Measurements from ENCODE around the gene CYP3A5.

CYP3A5 gene

DNA sequence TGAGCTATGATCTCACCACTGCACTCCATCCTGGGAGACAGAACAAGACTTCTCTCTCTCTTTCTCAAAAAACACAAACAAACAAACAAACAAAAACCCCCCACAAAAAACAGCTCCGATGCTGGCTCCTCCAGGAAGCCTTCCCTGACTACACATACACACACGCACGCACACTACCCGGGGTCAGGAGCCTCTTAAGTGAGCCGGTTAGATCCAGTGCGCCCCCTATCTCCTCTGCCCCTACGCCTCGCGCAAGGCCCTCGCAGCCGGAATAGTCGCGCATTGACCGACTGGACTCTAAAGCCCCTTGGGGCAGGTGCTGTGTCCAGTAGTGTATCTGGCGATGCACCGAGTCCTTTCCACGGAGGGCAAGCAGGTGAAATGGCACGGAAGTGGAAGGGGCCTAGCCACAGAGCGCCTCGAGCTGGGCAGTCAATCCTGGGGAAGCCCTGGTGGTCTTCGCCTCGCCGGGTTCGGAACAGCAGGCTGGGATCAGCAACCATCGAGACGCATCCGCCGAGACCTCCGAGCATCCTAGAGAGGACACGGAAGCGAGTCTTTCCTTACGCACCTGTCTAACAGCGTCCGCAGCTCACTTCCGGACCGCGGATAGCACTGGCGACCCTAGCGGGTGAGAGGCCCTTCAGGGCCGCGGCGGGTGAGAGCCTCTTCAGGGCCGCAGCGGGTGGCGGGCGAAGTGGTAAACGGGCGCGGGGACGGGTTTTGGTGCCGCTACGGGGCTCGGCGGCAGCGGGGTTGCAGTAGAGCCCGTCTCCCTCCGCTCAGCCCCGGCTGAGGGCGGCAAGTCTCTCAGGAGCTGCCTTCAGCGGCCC is 63.2 kb downstream of the CYP3A5 start, which contains the start of gene ZSCAN25:
ZSCAN25 (plus strand) TSS at position 588 of the 833 bp plus-strand sequence. CDS start 2,661 bp downstream, outside the sequence.
- peak; percentile 94 for DNase-seq (ENCODE audit: low read depth in 1 of 2, low spot score in 1 of 2)
- Histone ChIP-seq H3K4me3 (replicated peaks; ENCODE audit: insufficient read depth, low read length) (peak within 1 kb of the TSS; percentile 95), H3K27ac (replicated peaks) (peak within 1 kb of the TSS; percentile 87), H3K27me3 (ENCODE audit: insufficient read depth, poor library complexity, severe bottlenecking) (no peaks in the 10 kb centered on the region)
- TF ChIP-seq, protein P1, sequence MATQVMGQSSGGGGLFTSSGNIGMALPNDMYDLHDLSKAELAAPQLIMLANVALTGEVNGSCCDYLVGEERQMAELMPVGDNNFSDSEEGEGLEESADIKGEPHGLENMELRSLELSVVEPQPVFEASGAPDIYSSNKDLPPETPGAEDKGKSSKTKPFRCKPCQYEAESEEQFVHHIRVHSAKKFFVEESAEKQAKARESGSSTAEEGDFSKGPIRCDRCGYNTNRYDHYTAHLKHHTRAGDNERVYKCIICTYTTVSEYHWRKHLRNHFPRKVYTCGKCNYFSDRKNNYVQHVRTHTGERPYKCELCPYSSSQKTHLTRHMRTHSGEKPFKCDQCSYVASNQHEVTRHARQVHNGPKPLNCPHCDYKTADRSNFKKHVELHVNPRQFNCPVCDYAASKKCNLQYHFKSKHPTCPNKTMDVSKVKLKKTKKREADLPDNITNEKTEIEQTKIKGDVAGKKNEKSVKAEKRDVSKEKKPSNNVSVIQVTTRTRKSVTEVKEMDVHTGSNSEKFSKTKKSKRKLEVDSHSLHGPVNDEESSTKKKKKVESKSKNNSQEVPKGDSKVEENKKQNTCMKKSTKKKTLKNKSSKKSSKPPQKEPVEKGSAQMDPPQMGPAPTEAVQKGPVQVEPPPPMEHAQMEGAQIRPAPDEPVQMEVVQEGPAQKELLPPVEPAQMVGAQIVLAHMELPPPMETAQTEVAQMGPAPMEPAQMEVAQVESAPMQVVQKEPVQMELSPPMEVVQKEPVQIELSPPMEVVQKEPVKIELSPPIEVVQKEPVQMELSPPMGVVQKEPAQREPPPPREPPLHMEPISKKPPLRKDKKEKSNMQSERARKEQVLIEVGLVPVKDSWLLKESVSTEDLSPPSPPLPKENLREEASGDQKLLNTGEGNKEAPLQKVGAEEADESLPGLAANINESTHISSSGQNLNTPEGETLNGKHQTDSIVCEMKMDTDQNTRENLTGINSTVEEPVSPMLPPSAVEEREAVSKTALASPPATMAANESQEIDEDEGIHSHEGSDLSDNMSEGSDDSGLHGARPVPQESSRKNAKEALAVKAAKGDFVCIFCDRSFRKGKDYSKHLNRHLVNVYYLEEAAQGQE (IDR thresholded peaks at IDR 0.05; ENCODE audit: insufficient replicate concordance, low read depth) = peak; percentile 68
- TF ChIP-seq GABPA (IDR thresholded peaks at IDR 0.05; ENCODE audit: low read depth) (peak; percentile 99), POLR2AphosphoS5 (IDR thresholded peaks at IDR 0.05; ENCODE audit: low read depth) (peak; percentile 82), SPI1 (IDR thresholded peaks at IDR 0.05; ENCODE audit: borderline replicate concordance, low read depth) (peak; percentile 21; the same call in 1 of the 2 replicates)
- TF ChIP-seq, protein P2, sequence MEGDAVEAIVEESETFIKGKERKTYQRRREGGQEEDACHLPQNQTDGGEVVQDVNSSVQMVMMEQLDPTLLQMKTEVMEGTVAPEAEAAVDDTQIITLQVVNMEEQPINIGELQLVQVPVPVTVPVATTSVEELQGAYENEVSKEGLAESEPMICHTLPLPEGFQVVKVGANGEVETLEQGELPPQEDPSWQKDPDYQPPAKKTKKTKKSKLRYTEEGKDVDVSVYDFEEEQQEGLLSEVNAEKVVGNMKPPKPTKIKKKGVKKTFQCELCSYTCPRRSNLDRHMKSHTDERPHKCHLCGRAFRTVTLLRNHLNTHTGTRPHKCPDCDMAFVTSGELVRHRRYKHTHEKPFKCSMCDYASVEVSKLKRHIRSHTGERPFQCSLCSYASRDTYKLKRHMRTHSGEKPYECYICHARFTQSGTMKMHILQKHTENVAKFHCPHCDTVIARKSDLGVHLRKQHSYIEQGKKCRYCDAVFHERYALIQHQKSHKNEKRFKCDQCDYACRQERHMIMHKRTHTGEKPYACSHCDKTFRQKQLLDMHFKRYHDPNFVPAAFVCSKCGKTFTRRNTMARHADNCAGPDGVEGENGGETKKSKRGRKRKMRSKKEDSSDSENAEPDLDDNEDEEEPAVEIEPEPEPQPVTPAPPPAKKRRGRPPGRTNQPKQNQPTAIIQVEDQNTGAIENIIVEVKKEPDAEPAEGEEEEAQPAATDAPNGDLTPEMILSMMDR (IDR thresholded peaks at IDR 0.05; ENCODE audit: insufficient read depth, low read length) = no peak

DNA sequence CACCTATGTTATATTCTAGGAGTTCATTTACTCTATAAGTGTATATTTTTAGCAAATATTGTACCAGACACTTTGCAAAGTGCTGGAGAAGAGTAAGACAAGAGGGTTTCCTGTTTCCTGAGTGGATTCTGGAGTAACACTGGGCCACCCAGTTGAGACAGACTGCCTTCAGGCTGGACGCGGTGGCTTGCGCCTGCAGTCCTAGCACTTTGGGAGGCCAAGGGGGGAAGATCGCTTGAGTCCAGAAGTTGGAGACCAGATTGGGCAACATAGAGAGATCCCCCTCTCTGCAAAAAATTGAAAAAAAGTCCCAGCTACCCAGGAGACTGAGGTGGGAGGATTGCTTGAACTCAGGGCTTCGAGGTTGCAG is 63.8 kb downstream of the CYP3A5 start:
- TF ChIP-seq GABPA (IDR thresholded peaks at IDR 0.05; ENCODE audit: low read depth) = no peak
- no peak for TF ChIP-seq POLR2AphosphoS5 (IDR thresholded peaks at IDR 0.05; ENCODE audit: low read depth)
- no peak for TF ChIP-seq SPI1 (IDR thresholded peaks at IDR 0.05; ENCODE audit: borderline replicate concordance, low read depth)
- TF ChIP-seq, protein P2 (IDR thresholded peaks at IDR 0.05; ENCODE audit: insufficient read depth, low read length) = no peak
- TF ChIP-seq, protein P1 (IDR thresholded peaks at IDR 0.05; ENCODE audit: insufficient replicate concordance, low read depth) = no peak
- no peak for DNase-seq (ENCODE audit: low read depth in 1 of 2, low spot score in 1 of 2)
- Histone ChIP-seq H3K27ac (replicated peaks) (peak overlapping the region; percentile 87), H3K4me3 (replicated peaks; ENCODE audit: insufficient read depth, low read length) (peak overlapping the region; percentile 95), H3K27me3 (ENCODE audit: insufficient read depth, poor library complexity, severe bottlenecking) (no peaks in the 10 kb centered on the region)

DNA sequence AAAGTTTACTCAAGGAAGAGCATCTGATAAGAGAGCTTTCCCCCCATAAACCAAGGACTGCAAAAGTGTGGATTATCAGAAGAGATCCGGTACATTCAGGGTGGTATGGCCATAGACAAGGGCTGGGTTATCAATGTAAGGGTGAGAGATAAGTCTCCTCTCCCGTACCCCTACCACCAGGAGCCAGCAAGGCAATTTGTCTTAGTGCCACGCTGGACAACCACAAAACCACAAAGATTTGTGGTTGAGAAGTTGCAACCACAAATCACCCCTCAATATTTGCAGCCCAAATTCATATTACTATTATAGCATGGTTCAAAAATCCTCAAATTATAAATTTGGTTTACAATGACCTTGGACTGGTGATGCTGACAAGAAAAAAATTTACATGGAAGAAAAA is 65.3 kb downstream of the CYP3A5 start:
- Histone ChIP-seq H3K27ac (replicated peaks) (no peak overlapping the region), H3K27me3 (ENCODE audit: insufficient read depth, poor library complexity, severe bottlenecking) (no peaks in the 10 kb centered on the region), H3K4me3 (replicated peaks; ENCODE audit: insufficient read depth, low read length) (no peak overlapping the region)
- TF ChIP-seq POLR2AphosphoS5 (IDR thresholded peaks at IDR 0.05; ENCODE audit: low read depth) (no peak), SPI1 (IDR thresholded peaks at IDR 0.05; ENCODE audit: borderline replicate concordance, low read depth) (no peak), GABPA (IDR thresholded peaks at IDR 0.05; ENCODE audit: low read depth) (no peak)
- TF ChIP-seq, protein P1 (IDR thresholded peaks at IDR 0.05; ENCODE audit: insufficient replicate concordance, low read depth) = no peak
- TF ChIP-seq, protein P2 (IDR thresholded peaks at IDR 0.05; ENCODE audit: insufficient read depth, low read length) = no peak
- DNase-seq (ENCODE audit: low read depth in 1 of 2, low spot score in 1 of 2) = no peak
